ENCODE results near the gene CASQ2. TPM values are rescaled to one million over a fixed set of nuclear protein-coding genes. Genes with fewer than 3 reads are reported as not detected.

CASQ2 gene
- total and polyA plus RNA-seq, 2 of the 13 experiments (the other 11 are each of a cell fraction or from before 2014, with no cell fraction given) = not detected

DNA sequence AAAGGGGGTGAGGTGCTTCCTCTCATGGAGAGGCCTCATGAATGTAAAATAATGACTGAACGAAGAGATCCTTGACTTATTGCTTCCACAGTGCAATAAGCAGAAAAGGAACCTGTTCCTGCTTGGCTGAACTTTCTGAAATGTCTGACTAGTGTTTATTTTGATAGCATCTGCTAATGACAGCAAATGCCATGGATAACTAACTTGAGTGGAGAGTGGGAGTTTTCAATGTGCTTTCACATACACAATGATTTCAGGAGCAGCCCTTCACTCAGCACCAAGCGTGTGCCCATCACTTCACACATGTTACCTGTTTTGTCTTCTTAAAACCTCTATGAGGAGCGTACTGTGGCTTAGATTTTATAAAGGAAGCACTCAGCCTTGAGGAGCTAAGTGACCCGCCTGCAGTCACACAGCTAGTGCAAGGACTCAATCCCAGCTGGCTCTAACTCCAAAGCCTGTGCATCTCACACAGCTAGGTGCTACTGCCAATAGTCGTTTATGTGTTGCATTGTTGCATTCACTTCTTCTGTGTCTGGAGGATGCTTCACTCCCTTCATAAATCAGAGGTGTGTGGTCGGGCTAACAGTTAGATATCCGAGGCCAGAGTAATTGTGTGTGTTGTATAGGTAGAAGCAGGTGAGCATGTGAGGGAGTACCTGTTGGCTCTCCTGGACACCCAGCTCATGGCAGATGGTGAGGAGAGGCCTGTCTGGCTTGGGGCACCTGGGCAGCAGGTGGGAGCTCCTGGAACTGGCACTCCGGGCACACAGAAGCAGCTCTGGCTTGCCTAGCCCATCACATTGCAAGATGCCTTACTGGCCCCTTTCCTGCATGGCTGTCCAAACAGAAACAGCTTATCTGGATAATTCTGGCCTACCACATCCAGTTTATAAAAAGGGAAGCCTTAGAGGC, 12.8 kb downstream of the CASQ2 start (continued):
- TF ChIP-seq, protein P1, sequence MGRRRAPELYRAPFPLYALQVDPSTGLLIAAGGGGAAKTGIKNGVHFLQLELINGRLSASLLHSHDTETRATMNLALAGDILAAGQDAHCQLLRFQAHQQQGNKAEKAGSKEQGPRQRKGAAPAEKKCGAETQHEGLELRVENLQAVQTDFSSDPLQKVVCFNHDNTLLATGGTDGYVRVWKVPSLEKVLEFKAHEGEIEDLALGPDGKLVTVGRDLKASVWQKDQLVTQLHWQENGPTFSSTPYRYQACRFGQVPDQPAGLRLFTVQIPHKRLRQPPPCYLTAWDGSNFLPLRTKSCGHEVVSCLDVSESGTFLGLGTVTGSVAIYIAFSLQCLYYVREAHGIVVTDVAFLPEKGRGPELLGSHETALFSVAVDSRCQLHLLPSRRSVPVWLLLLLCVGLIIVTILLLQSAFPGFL (CRISPR knock-in tag; IDR thresholded peaks at IDR 0.05) = no peak
- TF ChIP-seq ZNF335 (CRISPR knock-in tag; IDR thresholded peaks at IDR 0.05) = no peak

DNA sequence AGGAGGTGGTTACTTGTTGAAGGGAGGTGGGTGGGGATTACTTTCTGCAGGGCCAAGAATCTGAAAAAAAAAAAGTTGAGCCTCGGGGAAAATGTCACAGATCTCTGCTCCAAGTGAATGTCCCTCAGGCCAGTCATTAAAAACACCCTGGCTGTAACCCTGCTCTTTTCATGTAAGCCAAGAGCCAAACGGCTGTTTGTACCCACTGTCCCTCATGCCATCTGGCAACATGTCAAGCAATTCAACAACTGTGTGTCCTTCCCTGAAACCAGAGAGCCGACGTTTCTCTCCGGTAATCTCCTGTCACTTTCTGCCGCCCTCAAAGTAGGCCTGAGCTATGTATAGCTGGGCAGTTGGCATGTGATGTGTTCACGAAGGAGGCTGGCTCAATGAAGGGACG, 14.7 kb downstream of the CASQ2 start:
- in situ Hi-C loops (cut with HindIII; ENCODE audit: extremely low pct_ligation_motif_present, low pct_unique_long_range_greater_than_20kb) = no loop called here
- no peak overlapping the region for H3K27ac ChIP-seq (ENCODE audit: extremely low read length, insufficient read depth, low read length)
- H3K4me1 ChIP-seq (ENCODE audit: insufficient read depth, low read length) = no peaks in the 10 kb centered on the region
- ChIA-PET POLR2A (no interaction called here), CTCF (ENCODE audit: low intra/inter-chr PET ratio, low total read pairs) (no interaction called here)
- 0 out of 5 replicates have a peak, but pooled peaks cover 0 to 2% of the 10 kb centered on the region in 2 experiments for H3K27me3 ChIP-seq (ENCODE audit: control insufficient read depth in 1 of 2, insufficient read depth in 2 of 2, low read length in 2 of 2)
- H3K9ac ChIP-seq (ENCODE audit: insufficient read depth, low read depth, low read length) = no peak overlapping the region
- DNase-seq (ENCODE audit: low spot score) (no peak), FAIRE-seq (no peak), ATAC-seq (no peak)
- H3K4me3 ChIP-seq (replicated peaks in 1 of 3; ENCODE audit: insufficient read depth in 1 of 3, low read depth in 2 of 3, low read length in 3 of 3) = no peak overlapping the region
- WGBS (ENCODE audit: low lambda C conversion rate) = 52% methylated on average over 7 of the region's 8 CpGs
- H3K4me2 ChIP-seq (ENCODE audit: low read depth, low read length) = no peak overlapping the region
- intact Hi-C loops (cut with micrococcal nuclease; ENCODE audit: unreplicated experiment) = no loop called here
- H4K20me1 ChIP-seq (ENCODE audit: insufficient read depth, low read length) = no peaks in the 10 kb centered on the region
- no peaks in the 10 kb centered on the region for H3K9me3 ChIP-seq (ENCODE audit: low read length)
- H2AFZ ChIP-seq (ENCODE audit: low read length) = no peak overlapping the region
- BruUV-seq (replicated peaks) = no TSS peak
- no peaks in the 10 kb centered on the region for H3K79me2 ChIP-seq (ENCODE audit: insufficient read depth, low read length)
- no peaks in the 10 kb centered on the region for H3K36me3 ChIP-seq (replicated peaks in 1 of 2; ENCODE audit: control insufficient read depth in 1 of 2, insufficient read depth in 2 of 2, low read length in 2 of 2)
- no peak for TF ChIP-seq ZNF430 (CRISPR knock-in tag; IDR thresholded peaks at IDR 0.05)
- no peak for TF ChIP-seq ZNF747 (CRISPR knock-in tag; IDR thresholded peaks at IDR 0.05; ENCODE audit: borderline replicate concordance)
- no peak for TF ChIP-seq PPARG (CRISPR knock-in tag; conservative IDR thresholded peaks at IDR 0.05)
- TF ChIP-seq ATM (IDR thresholded peaks at IDR 0.05; ENCODE audit: borderline replicate concordance) = no peak
- TF ChIP-seq, protein P2, sequence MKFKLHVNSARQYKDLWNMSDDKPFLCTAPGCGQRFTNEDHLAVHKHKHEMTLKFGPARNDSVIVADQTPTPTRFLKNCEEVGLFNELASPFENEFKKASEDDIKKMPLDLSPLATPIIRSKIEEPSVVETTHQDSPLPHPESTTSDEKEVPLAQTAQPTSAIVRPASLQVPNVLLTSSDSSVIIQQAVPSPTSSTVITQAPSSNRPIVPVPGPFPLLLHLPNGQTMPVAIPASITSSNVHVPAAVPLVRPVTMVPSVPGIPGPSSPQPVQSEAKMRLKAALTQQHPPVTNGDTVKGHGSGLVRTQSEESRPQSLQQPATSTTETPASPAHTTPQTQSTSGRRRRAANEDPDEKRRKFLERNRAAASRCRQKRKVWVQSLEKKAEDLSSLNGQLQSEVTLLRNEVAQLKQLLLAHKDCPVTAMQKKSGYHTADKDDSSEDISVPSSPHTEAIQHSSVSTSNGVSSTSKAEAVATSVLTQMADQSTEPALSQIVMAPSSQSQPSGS (CRISPR knock-in tag; IDR thresholded peaks at IDR 0.05) = no peak
- TF ChIP-seq, protein P3, sequence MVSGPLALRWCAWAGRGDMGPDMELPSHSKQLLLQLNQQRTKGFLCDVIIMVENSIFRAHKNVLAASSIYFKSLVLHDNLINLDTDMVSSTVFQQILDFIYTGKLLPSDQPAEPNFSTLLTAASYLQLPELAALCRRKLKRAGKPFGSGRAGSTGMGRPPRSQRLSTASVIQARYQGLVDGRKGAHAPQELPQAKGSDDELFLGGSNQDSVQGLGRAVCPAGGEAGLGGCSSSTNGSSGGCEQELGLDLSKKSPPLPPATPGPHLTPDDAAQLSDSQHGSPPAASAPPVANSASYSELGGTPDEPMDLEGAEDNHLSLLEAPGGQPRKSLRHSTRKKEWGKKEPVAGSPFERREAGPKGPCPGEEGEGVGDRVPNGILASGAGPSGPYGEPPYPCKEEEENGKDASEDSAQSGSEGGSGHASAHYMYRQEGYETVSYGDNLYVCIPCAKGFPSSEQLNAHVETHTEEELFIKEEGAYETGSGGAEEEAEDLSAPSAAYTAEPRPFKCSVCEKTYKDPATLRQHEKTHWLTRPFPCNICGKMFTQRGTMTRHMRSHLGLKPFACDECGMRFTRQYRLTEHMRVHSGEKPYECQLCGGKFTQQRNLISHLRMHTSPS (CRISPR knock-in tag; IDR thresholded peaks at IDR 0.05; ENCODE audit: low read depth) = no peak
- no peak for TF ChIP-seq ZNF709 (CRISPR knock-in tag; IDR thresholded peaks at IDR 0.05)
- no peak for TF ChIP-seq DNMT1 (CRISPR knock-in tag; IDR thresholded peaks at IDR 0.05)
- TF ChIP-seq, protein P4, sequence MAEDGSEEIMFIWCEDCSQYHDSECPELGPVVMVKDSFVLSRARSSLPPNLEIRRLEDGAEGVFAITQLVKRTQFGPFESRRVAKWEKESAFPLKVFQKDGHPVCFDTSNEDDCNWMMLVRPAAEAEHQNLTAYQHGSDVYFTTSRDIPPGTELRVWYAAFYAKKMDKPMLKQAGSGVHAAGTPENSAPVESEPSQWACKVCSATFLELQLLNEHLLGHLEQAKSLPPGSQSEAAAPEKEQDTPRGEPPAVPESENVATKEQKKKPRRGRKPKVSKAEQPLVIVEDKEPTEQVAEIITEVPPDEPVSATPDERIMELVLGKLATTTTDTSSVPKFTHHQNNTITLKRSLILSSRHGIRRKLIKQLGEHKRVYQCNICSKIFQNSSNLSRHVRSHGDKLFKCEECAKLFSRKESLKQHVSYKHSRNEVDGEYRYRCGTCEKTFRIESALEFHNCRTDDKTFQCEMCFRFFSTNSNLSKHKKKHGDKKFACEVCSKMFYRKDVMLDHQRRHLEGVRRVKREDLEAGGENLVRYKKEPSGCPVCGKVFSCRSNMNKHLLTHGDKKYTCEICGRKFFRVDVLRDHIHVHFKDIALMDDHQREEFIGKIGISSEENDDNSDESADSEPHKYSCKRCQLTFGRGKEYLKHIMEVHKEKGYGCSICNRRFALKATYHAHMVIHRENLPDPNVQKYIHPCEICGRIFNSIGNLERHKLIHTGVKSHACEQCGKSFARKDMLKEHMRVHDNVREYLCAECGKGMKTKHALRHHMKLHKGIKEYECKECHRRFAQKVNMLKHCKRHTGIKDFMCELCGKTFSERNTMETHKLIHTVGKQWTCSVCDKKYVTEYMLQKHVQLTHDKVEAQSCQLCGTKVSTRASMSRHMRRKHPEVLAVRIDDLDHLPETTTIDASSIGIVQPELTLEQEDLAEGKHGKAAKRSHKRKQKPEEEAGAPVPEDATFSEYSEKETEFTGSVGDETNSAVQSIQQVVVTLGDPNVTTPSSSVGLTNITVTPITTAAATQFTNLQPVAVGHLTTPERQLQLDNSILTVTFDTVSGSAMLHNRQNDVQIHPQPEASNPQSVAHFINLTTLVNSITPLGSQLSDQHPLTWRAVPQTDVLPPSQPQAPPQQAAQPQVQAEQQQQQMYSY (CRISPR knock-in tag; IDR thresholded peaks at IDR 0.05) = no peak
- TF ChIP-seq ZSCAN9 (CRISPR knock-in tag; IDR thresholded peaks at IDR 0.05; ENCODE audit: borderline replicate concordance) = no peak
- no peak for TF ChIP-seq ELF4 (CRISPR knock-in tag; IDR thresholded peaks at IDR 0.05; ENCODE audit: borderline replicate concordance)
- TF ChIP-seq ATAD3A (CRISPR knock-in tag; IDR thresholded peaks at IDR 0.05) = no peak
